Right lobe of liver (tissue), 4 donors: ENCODE results near the gene PIK3R2.

Source experiments
- POLR2A ChIP-seq: fragments of 450-650 bp; IDR thresholded peaks from one replicate; pipeline ENCODE4 v1.6.1; 2017; ENCODE audit warnings: antibody characterized with exemption, mild to moderate bottlenecking
- TF ChIP-seq, protein P1 (sequence below), 4 donors: fragments of 200-600 bp in 3 of 4; fragments of 450-650 bp in 1 of 4; IDR thresholded peaks; one replicate each; pipeline versions ENCODE4 v1.5.1 to v1.8.0; 2016 to 2022; ENCODE audit warnings: antibody characterized with exemption in 4 of 4, mild to moderate bottlenecking in 2 of 4
- donor health status: DM: no; HTN: no; CAD: no.
- donor health status: DM: no; HTN: no; CAD: no.
- donor health status: DM: no; HTN: yes; CAD: no.

DNA sequence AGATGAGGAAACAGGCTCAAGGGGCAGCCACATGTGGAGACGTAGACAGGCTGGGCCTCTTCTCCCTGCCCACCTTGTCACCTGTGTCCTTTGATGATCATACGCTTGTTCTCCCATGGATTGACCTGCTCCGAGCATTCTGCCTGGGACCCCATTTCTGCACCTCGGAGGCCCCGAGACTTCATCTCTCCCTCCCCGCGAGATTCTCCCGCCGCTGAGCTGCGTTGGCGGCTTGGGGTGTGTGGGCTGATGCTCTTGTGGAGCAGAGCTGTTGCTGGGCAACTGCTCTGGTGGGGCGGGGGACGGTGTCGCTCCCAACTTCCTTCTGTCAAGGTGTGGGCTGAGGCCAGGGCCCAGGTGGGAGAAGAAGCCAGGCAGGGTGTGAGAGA, 33.3 kb upstream of the PIK3R2 start:
- TF ChIP-seq, protein P1, sequence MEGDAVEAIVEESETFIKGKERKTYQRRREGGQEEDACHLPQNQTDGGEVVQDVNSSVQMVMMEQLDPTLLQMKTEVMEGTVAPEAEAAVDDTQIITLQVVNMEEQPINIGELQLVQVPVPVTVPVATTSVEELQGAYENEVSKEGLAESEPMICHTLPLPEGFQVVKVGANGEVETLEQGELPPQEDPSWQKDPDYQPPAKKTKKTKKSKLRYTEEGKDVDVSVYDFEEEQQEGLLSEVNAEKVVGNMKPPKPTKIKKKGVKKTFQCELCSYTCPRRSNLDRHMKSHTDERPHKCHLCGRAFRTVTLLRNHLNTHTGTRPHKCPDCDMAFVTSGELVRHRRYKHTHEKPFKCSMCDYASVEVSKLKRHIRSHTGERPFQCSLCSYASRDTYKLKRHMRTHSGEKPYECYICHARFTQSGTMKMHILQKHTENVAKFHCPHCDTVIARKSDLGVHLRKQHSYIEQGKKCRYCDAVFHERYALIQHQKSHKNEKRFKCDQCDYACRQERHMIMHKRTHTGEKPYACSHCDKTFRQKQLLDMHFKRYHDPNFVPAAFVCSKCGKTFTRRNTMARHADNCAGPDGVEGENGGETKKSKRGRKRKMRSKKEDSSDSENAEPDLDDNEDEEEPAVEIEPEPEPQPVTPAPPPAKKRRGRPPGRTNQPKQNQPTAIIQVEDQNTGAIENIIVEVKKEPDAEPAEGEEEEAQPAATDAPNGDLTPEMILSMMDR (IDR thresholded peaks at IDR 0.05), result no peak
- TF ChIP-seq POLR2A, result no peak
